H7 (cell line): ENCODE measurements around the gene PPP3CA. TPM values are rescaled to one million over a fixed set of nuclear protein-coding genes. Genes with fewer than 3 reads are reported as not detected.

Experiments used
- DNase-seq: peaks from one replicate; pipeline ENCODE4 v3.0.0; 2012
- H3K27me3 ChIP-seq: 2 replicates; pipeline ENCODE4 v1.6.0; 2011; ENCODE audit warnings: mild to moderate bottlenecking, low read length; ENCODE audit not compliant: control insufficient read depth, insufficient read depth
- H3K36me3 ChIP-seq: replicated peaks from 2 replicates; pipeline ENCODE4 v1.5.1; 2011; ENCODE audit warnings: low read length; ENCODE audit not compliant: control insufficient read depth, insufficient read depth
- H3K4me3 ChIP-seq: 2 replicates; pipeline ENCODE4 v1.5.1; 2011; ENCODE audit warnings: low read depth, mild to moderate bottlenecking, control low read depth, low read length, moderate library complexity; ENCODE audit not compliant: insufficient read depth
- total RNA-seq: library from RNA; depleted of rRNA; stranded (reverse); fragments of >200 nt; shearing (Covaris generic); gene quantifications from 2 replicates; pipeline ENCODE4 v1.2.3, GENCODE V29; 2014

Gene PPP3CA
- total RNA-seq, 1 experiment from 2014 or later = 31.4 TPM

- no peak for DNase-seq
- H3K27me3 ChIP-seq = no peaks in the 10 kb centered on the region
- H3K36me3 ChIP-seq = no peaks in the 10 kb centered on the region
- H3K4me3 ChIP-seq = no peak overlapping the region
These were observed 362.4 kb downstream of the PPP3CA start for GRCh38 chr4:100984901-100985300.

- Histone ChIP-seq H3K36me3 (no peaks in the 10 kb centered on the region), H3K4me3 (no peak overlapping the region)
These were observed 363.9 kb downstream of the PPP3CA start for GRCh38 chr4:100983426-100983825.

GRCh38 chr4:100982345-100982744, 365.0 kb downstream of the PPP3CA start:
- no peak overlapping the region for H3K4me3 ChIP-seq
- no peaks in the 10 kb centered on the region for H3K27me3 ChIP-seq
- DNase-seq = no peak
- H3K36me3 ChIP-seq = no peaks in the 10 kb centered on the region

More at GRCh38 chr4:100983426-100983825, 363.9 kb downstream of the PPP3CA start:
- H3K27me3 ChIP-seq = no peaks in the 10 kb centered on the region
- DNase-seq = no peak

- no peaks in the 10 kb centered on the region for H3K27me3 ChIP-seq
- no peak overlapping the region for H3K4me3 ChIP-seq
- no peaks in the 10 kb centered on the region for H3K36me3 ChIP-seq
- no peak for DNase-seq
These were observed 365.7 kb downstream of the PPP3CA start for GRCh38 chr4:100981447-100982204.

GRCh38 chr4:100979736-100980135, 367.6 kb downstream of the PPP3CA start:
- DNase-seq = no peak
- Histone ChIP-seq H3K4me3 (no peak overlapping the region), H3K27me3 (no peaks in the 10 kb centered on the region), H3K36me3 (no peaks in the 10 kb centered on the region)

- DNase-seq = no peak
These were observed 369.5 kb downstream of the PPP3CA start for GRCh38 chr4:100977746-100978397.

GRCh38 chr4:100977274-100977673, 370.1 kb downstream of the PPP3CA start:
- Histone ChIP-seq H3K36me3 (no peaks in the 10 kb centered on the region), H3K27me3 (no peaks in the 10 kb centered on the region), H3K4me3 (no peak overlapping the region)
- no peak for DNase-seq

More at GRCh38 chr4:100977746-100978397, 369.5 kb downstream of the PPP3CA start:
- no peaks in the 10 kb centered on the region for H3K27me3 ChIP-seq
- no peak overlapping the region for H3K4me3 ChIP-seq
- H3K36me3 ChIP-seq = no peaks in the 10 kb centered on the region
